IMR-90 (cell line): Measurements from ENCODE around the gene STAMBPL1. TPM values are rescaled to one million over a fixed set of nuclear protein-coding genes. Genes with fewer than 3 reads are reported as not detected.

Experiments
- ATAC-seq: fragments of 200-7000 bp; cut with Tn5 transposase; 2 replicates; pipeline ENCODE4 v1.9.1; 2020; ENCODE audit warnings: low read depth, mild to moderate bottlenecking, moderate library complexity
- BruUV-seq: library from RNA; stranded (reverse); fragments of 400-500 nt; replicated peaks from 2 replicates; lab custom pipeline; 2021; lab: Mats Ljungman, UMichigan
- CTCF ChIA-PET: fragments of 300-600 bp; formaldehyde crosslinking; extraction: SDS; loops from one replicate; lab custom pipeline; 2021; ENCODE audit warnings: antibody characterized with exemption; lab: Yijun Ruan, JAX
- POLR2A ChIA-PET: fragments of 300-600 bp; sonication (Branson Sonifier 250); formaldehyde crosslinking; loops from one replicate; lab custom pipeline; 2022; ENCODE audit warnings: antibody characterized with exemption; ENCODE audit not compliant: unreplicated experiment; lab: Charles Lee
- DNase-seq: peaks from one replicate; pipeline ENCODE4 v3.0.0; 2013
- H2AFZ ChIP-seq: replicated peaks from 2 replicates; pipeline ENCODE3; 2013; ENCODE audit warnings: low read length, mild to moderate bottlenecking; ENCODE audit not compliant: poor library complexity
- H2AK5ac ChIP-seq: 2 replicates; pipeline ENCODE4 v1.6.1; 2013; ENCODE audit warnings: low read depth, low read length, inconsistent platforms
- H2AK9ac ChIP-seq: replicated peaks from 2 replicates; pipeline ENCODE3; 2013; ENCODE audit warnings: mild to moderate bottlenecking, low read depth, low read length, moderate library complexity; ENCODE audit not compliant: poor library complexity
- H2BK120ac ChIP-seq: 2 replicates; pipeline ENCODE4 v1.6.1; 2013; ENCODE audit warnings: low read depth, low read length, inconsistent platforms
- H2BK15ac ChIP-seq: 3 replicates; pipeline ENCODE4 v1.6.1; 2013; ENCODE audit warnings: low read depth, low read length, inconsistent platforms
- H2BK20ac ChIP-seq: 2 replicates; pipeline ENCODE4 v1.6.1; 2013; ENCODE audit warnings: low read depth, mild to moderate bottlenecking, inconsistent platforms, low read length, moderate library complexity
- H2BK5ac ChIP-seq: 2 replicates; pipeline ENCODE4 v1.6.1; 2013; ENCODE audit warnings: mild to moderate bottlenecking, low read depth, low read length, inconsistent platforms; ENCODE audit not compliant: poor library complexity, severe bottlenecking
- H3K14ac ChIP-seq: replicated peaks from 2 replicates; pipeline ENCODE4 v1.6.1; 2013; ENCODE audit warnings: low read depth, low read length, inconsistent platforms
- H3K18ac ChIP-seq: 2 replicates; pipeline ENCODE4 v1.6.1; 2013; ENCODE audit warnings: low read depth, low read length, control low read depth
- H3K23ac ChIP-seq: 2 replicates; pipeline ENCODE4 v1.6.1; 2013; ENCODE audit warnings: low read depth, low read length, inconsistent platforms
- H3K27ac ChIP-seq: 2 replicates; pipeline ENCODE4 v1.5.1; 2013; ENCODE audit warnings: mild to moderate bottlenecking, control low read depth, low read length; ENCODE audit not compliant: insufficient read depth
- H3K27me3 ChIP-seq: 2 replicates; pipeline ENCODE4 v1.6.1; 2013; ENCODE audit warnings: low read length; ENCODE audit not compliant: control insufficient read depth, insufficient read depth
- H3K36me3 ChIP-seq: 2 replicates; pipeline ENCODE4 v1.6.1; 2013; ENCODE audit warnings: low read length, mixed read lengths; ENCODE audit not compliant: control insufficient read depth, insufficient read depth
- H3K4ac ChIP-seq: 2 replicates; pipeline ENCODE4 v1.6.1; 2013; ENCODE audit warnings: low read depth, low read length, inconsistent platforms
- H3K4me1 ChIP-seq: 2 replicates; pipeline ENCODE4 v1.6.1; 2013; ENCODE audit warnings: low read length, mixed read lengths; ENCODE audit not compliant: control insufficient read depth, insufficient read depth
- H3K4me2 ChIP-seq: 2 replicates; pipeline ENCODE4 v1.6.1; 2013; ENCODE audit warnings: low read depth, mild to moderate bottlenecking, control low read depth, low read length, moderate library complexity
- H3K4me3 ChIP-seq: 2 replicates; pipeline ENCODE4 v1.5.1; 2013; ENCODE audit warnings: low read depth, mild to moderate bottlenecking, control low read depth, low read length, moderate library complexity; ENCODE audit not compliant: insufficient read depth
- H3K56ac ChIP-seq: 2 replicates; pipeline ENCODE4 v1.6.1; 2013; ENCODE audit warnings: low read length, inconsistent platforms; ENCODE audit not compliant: insufficient read depth; ENCODE audit errors: extremely low read depth
- H3K79me1 ChIP-seq, 2 experiments: 2 replicates each; pipeline ENCODE4 v1.6.1; 2013; ENCODE audit warnings: low read length in 2 of 2, inconsistent platforms in 1 of 2, low read depth in 1 of 2
- H3K9ac ChIP-seq: 2 replicates; pipeline ENCODE4 v1.6.1; 2013; ENCODE audit warnings: low read depth, low read length, control low read depth
- H3K9me1 ChIP-seq: 2 replicates; pipeline ENCODE4 v1.6.1; 2013; ENCODE audit warnings: low read length, inconsistent platforms; ENCODE audit not compliant: insufficient read depth
- H3K9me3 ChIP-seq: 2 replicates; pipeline ENCODE4 v1.6.1; 2013; ENCODE audit warnings: low read length; ENCODE audit not compliant: control insufficient read depth, insufficient read depth
- H4K20me1 ChIP-seq: 2 replicates; pipeline ENCODE4 v1.6.1; 2013; ENCODE audit warnings: low read length, inconsistent platforms; ENCODE audit not compliant: insufficient read depth
- H4K5ac ChIP-seq: 2 replicates; pipeline ENCODE4 v1.6.1; 2013; ENCODE audit warnings: mild to moderate bottlenecking, low read depth, low read length, control low read depth
- H4K8ac ChIP-seq, 2 experiments: 2 replicates each; pipeline ENCODE4 v1.6.1; 2013; ENCODE audit warnings: low read depth in 2 of 2, low read length in 2 of 2, control low read depth in 1 of 2, inconsistent platforms in 1 of 2
- H4K91ac ChIP-seq: 2 replicates; pipeline ENCODE4 v1.6.1; 2013; ENCODE audit warnings: low read depth, low read length, inconsistent platforms; ENCODE audit not compliant: insufficient read depth
- BHLHE40 ChIP-seq: fragments of 150-350 bp; IDR thresholded peaks from 2 replicates; pipeline ENCODE4 v1.6.1; 2016; ENCODE audit warnings: mild to moderate bottlenecking, low read depth, low read length
- CEBPB ChIP-seq: IDR thresholded peaks from 2 replicates; pipeline ENCODE4 v1.6.1; 2012; ENCODE audit warnings: low read depth, low read length, improper control_type of control experiment
- CHD1 ChIP-seq: IDR thresholded peaks from 2 replicates; pipeline ENCODE4 v1.6.1; 2012; ENCODE audit warnings: low read depth, low read length, improper control_type of control experiment
- FOS ChIP-seq: fragments of 150-350 bp; IDR thresholded peaks from 2 replicates; pipeline ENCODE4 v1.6.1; 2016; ENCODE audit warnings: low read depth, low read length
- MAFK ChIP-seq: IDR thresholded peaks from 2 replicates; pipeline ENCODE4 v1.6.1; 2012; ENCODE audit warnings: low read depth, low read length, improper control_type of control experiment
- MAZ ChIP-seq: IDR thresholded peaks from 2 replicates; pipeline ENCODE4 v1.6.1; 2012; ENCODE audit warnings: low read depth, mild to moderate bottlenecking, low read length, improper control_type of control experiment, moderate library complexity, borderline replicate concordance
- MXI1 ChIP-seq: IDR thresholded peaks from 2 replicates; pipeline ENCODE4 v1.6.1; 2012; ENCODE audit warnings: low read depth, mild to moderate bottlenecking, low read length, moderate library complexity, borderline replicate concordance
- NFE2L2 ChIP-seq: fragments of 150-350 bp; IDR thresholded peaks from 2 replicates; pipeline ENCODE4 v1.6.1; 2016; ENCODE audit warnings: low read depth, mild to moderate bottlenecking, low read length
- POLR2A ChIP-seq: IDR thresholded peaks from 2 replicates; pipeline ENCODE4 v1.6.1; 2012; ENCODE audit warnings: mild to moderate bottlenecking, low read depth, low read length
- RAD21 ChIP-seq: IDR thresholded peaks from 2 replicates; pipeline ENCODE4 v1.6.1; 2012; ENCODE audit warnings: low read length, improper control_type of control experiment
- RCOR1 ChIP-seq: IDR thresholded peaks from 2 replicates; pipeline ENCODE4 v1.6.1; 2012; ENCODE audit warnings: mild to moderate bottlenecking, low read length, improper control_type of control experiment; ENCODE audit not compliant: insufficient replicate concordance
- RFX5 ChIP-seq: IDR thresholded peaks from 2 replicates; pipeline ENCODE4 v1.8.0; 2012; ENCODE audit warnings: low read depth, mild to moderate bottlenecking, low read length, moderate library complexity
- SMC3 ChIP-seq: fragments of 150-350 bp; IDR thresholded peaks from 2 replicates; pipeline ENCODE4 v1.6.1; 2016; ENCODE audit warnings: low read depth, mild to moderate bottlenecking, antibody characterized with exemption, low read length, moderate library complexity
- WGBS, 2 experiments: methylation state at CpG; one replicate each; pipeline versions ENCODE4 v1.1.5 to v1.1.7; 2013; ENCODE audit warnings: missing lambda C conversion rate in 2 of 2; ENCODE audit not compliant: insufficient read length in 1 of 2; ENCODE audit errors: extremely low coverage in 2 of 2; 5-methylcytosine and 5-hydroxymethylcytosine counted together
- dilution Hi-C: fragments of 300-500 bp; cut with HindIII; formaldehyde crosslinking; loops from one replicate; pipeline ENCODE4 v1.14.3; 2018; ENCODE audit warnings: low sequenced_read_pairs; ENCODE audit not compliant: unreplicated experiment
- in situ Hi-C: fragments of 300-500 bp; cut with MboI; formaldehyde crosslinking; loops from 3 replicates; pipeline ENCODE4 v1.14.3; 2019; ENCODE audit warnings: low sequenced_read_pairs, inconsistent platforms, mixed read lengths
- intact Hi-C: fragments of 100-400 bp; cut with micrococcal nuclease; formaldehyde crosslinking; loops from 2 replicates; pipeline ENCODE4 v1.10.0; 2022
- polyA plus RNA-seq, 3 experiments: library from polyadenylated mRNA; depleted of rRNA; stranded (reverse); fragments of >200 nt; gene quantifications; 2 replicates each; pipeline ENCODE4 v1.2.3, GENCODE V29; 2012; ENCODE audit warnings: low replicate concordance in 1 of 3
- total RNA-seq: library from RNA; depleted of rRNA; stranded (reverse); fragments of >200 nt; gene quantifications from 2 replicates; pipeline ENCODE4 v1.2.3, GENCODE V29; 2012
- TF ChIP-seq, protein P1 (sequence below): fragments of 150-350 bp; IDR thresholded peaks from 2 replicates; pipeline ENCODE4 v1.6.1; 2017; ENCODE audit warnings: mild to moderate bottlenecking, antibody characterized with exemption, low read length, low read depth
- TF ChIP-seq, protein P2 (sequence below): fragments of 150-350 bp; IDR thresholded peaks from 2 replicates; pipeline ENCODE4 v1.6.1; 2016; ENCODE audit warnings: low read depth, mild to moderate bottlenecking, low read length, moderate library complexity, borderline replicate concordance

Gene STAMBPL1
- total and polyA plus RNA-seq, 2 of the 4 experiments (the other 2 are of a cell fraction), result 26.8 to 28.1 TPM

DNA sequence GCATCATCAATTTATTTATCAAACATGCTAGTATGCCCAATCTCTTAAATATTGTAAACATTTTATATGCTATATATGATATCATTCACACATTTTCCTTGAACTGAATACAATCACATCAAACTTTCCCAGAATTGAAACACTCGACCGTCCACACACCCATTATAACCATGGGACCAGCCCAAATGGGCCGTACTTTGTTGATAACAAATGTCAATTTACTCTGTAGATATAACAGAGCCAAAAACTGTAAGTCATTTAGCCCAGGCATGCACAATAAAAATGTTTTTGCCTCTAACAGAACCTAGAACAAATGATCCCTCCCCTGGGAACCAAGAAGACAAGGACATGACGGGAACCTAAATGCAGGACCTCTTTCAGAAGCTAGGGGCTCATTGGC is 27.7 kb upstream of the STAMBPL1 start:
- Histone ChIP-seq H2BK120ac (no peak overlapping the region), H3K23ac (no peak overlapping the region), H4K20me1 (no peaks in the 10 kb centered on the region), H3K4me1 (peaks cover 7% of the 10 kb centered on the region), H3K4ac (no peak overlapping the region), H3K27me3 (no peaks in the 10 kb centered on the region), H3K18ac (no peak overlapping the region), H2BK5ac (no peak overlapping the region), H3K9me1 (peaks cover 2% of the 10 kb centered on the region; the same call in 1 of the 2 replicates), H3K79me1 (no peaks in the 10 kb centered on the region), H3K9me3 (no peaks in the 10 kb centered on the region), H2BK15ac (no peak overlapping the region), H3K4me2 (no peak overlapping the region), H2AK5ac (no peak overlapping the region), H3K56ac (no peak overlapping the region), H3K9ac (no peak overlapping the region), H4K91ac (no peak overlapping the region), H2AFZ (no peak overlapping the region), H3K14ac (no peak overlapping the region), H2BK20ac (no peak overlapping the region), H2AK9ac (no peak overlapping the region), H3K4me3 (no peak overlapping the region), H4K5ac (no peak overlapping the region), H3K36me3 (no peaks in the 10 kb centered on the region), H4K8ac (no peak overlapping the region), H3K27ac (no peak overlapping the region)
- ChIA-PET CTCF (interaction anchor here (0.6 to 1.1 kb wide), 2 partner anchors 33 to 906 kb away, joined by 3 read pairs; no protein-coding TSS in a partner anchor), POLR2A (no interaction called here)
- intact Hi-C loops, result loop anchor here (5.0 kb wide), 1 partner anchor 445 kb away; no protein-coding TSS in a partner anchor
- ATAC-seq (no peak), DNase-seq (no peak)
- TF ChIP-seq BHLHE40, result no peak
- TF ChIP-seq MAFK, result no peak
- no peak for TF ChIP-seq MXI1
- no peak for TF ChIP-seq CEBPB
- TF ChIP-seq, protein P1, sequence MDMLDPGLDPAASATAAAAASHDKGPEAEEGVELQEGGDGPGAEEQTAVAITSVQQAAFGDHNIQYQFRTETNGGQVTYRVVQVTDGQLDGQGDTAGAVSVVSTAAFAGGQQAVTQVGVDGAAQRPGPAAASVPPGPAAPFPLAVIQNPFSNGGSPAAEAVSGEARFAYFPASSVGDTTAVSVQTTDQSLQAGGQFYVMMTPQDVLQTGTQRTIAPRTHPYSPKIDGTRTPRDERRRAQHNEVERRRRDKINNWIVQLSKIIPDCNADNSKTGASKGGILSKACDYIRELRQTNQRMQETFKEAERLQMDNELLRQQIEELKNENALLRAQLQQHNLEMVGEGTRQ, result no peak
- TF ChIP-seq RFX5, result no peak
- no peak for TF ChIP-seq CHD1
- TF ChIP-seq POLR2A, result no peak
- no peak for TF ChIP-seq NFE2L2
- no peak for TF ChIP-seq SMC3
- TF ChIP-seq, protein P2, sequence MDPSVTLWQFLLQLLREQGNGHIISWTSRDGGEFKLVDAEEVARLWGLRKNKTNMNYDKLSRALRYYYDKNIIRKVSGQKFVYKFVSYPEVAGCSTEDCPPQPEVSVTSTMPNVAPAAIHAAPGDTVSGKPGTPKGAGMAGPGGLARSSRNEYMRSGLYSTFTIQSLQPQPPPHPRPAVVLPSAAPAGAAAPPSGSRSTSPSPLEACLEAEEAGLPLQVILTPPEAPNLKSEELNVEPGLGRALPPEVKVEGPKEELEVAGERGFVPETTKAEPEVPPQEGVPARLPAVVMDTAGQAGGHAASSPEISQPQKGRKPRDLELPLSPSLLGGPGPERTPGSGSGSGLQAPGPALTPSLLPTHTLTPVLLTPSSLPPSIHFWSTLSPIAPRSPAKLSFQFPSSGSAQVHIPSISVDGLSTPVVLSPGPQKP, result no peak
- TF ChIP-seq RAD21, result no peak
- no peak for TF ChIP-seq MAZ
- TF ChIP-seq FOS, result no peak
- TF ChIP-seq RCOR1, result no peak
- dilution Hi-C loops, result no loop called here
- no CpG with 5 or more reads among the region's 4 CpGs for WGBS, 2 experiments
- no TSS peak for BruUV-seq
- in situ Hi-C loops, result no loop called here
